Globus pallidus (tissue), 1 donor: Measurements from ENCODE around the gene CD59.

Experiments used
- DNase-seq: peaks from one replicate; pipeline ENCODE4 v3.0.0-alpha.2; 2015; ENCODE audit warnings: low spot score

CD59 gene

GRCh38 chr11:33736148-33736812 lies at the start of gene CD59:
Gene CD59, minus strand, starts transcription at chr11:33736423. Its CDS starts 13,978 bp downstream, at chr11:33722445.
- DNase-seq: peak; percentile 88

GRCh38 chr11:33785609-33786008 lies 49.4 kb upstream of the CD59 start:
- DNase-seq: no peak

- no peak for DNase-seq
Measured at GRCh38 chr11:33779849-33780528, 43.8 kb upstream of the CD59 start.

GRCh38 chr11:33778675-33779074 lies 42.5 kb upstream of the CD59 start:
- DNase-seq: no peak

GRCh38 chr11:33777906-33778305 lies 41.7 kb upstream of the CD59 start:
- no peak for DNase-seq

GRCh38 chr11:33775832-33776470 lies 39.7 kb upstream of the CD59 start:
- DNase-seq: no peak

GRCh38 chr11:33775467-33775807 lies 39.2 kb upstream of the CD59 start:
- no peak for DNase-seq

- no peak for DNase-seq
Measured at GRCh38 chr11:33774736-33775466, 38.7 kb upstream of the CD59 start.

- peak; percentile 82 for DNase-seq
Measured at GRCh38 chr11:33773987-33774735, 37.9 kb upstream of the CD59 start, which contains the start of gene FBXO3. Gene FBXO3, minus strand, starts transcription at chr11:33774520. Its CDS starts 23 bp downstream, at chr11:33774497.

GRCh38 chr11:33773404-33773986 lies 37.3 kb upstream of the CD59 start:
- peak; percentile 40 for DNase-seq

- DNase-seq: no peak
Measured at GRCh38 chr11:33772870-33773269, 36.6 kb upstream of the CD59 start.

- DNase-seq: no peak
Measured at GRCh38 chr11:33772300-33772699, 36.1 kb upstream of the CD59 start.

GRCh38 chr11:33770236-33770635 lies 34.0 kb upstream of the CD59 start:
- no peak for DNase-seq

GRCh38 chr11:33769542-33769941 lies 33.3 kb upstream of the CD59 start:
- no peak for DNase-seq

GRCh38 chr11:33767624-33768023 lies 31.4 kb upstream of the CD59 start:
- no peak for DNase-seq

- DNase-seq: no peak
Measured at GRCh38 chr11:33766085-33766484, 29.9 kb upstream of the CD59 start.

- no peak for DNase-seq
Measured at GRCh38 chr11:33761471-33761870, 25.2 kb upstream of the CD59 start.

- DNase-seq: no peak
Measured at GRCh38 chr11:33753304-33753967, 17.2 kb upstream of the CD59 start.

GRCh38 chr11:33751878-33752277 lies 15.7 kb upstream of the CD59 start:
- no peak for DNase-seq

- no peak for DNase-seq
Measured at GRCh38 chr11:33747979-33748378, 11.8 kb upstream of the CD59 start.

GRCh38 chr11:33743291-33743690 lies 7.1 kb upstream of the CD59 start:
- DNase-seq: no peak
